H1 (cell line): ENCODE results near the gene SLC6A2. TPM values are rescaled to one million over a fixed set of nuclear protein-coding genes. Genes with fewer than 3 reads are reported as not detected.

Source experiments
- CTCF ChIA-PET: fragments of 300-600 bp; sonication (Branson Sonifier 250); formaldehyde crosslinking; loops from one replicate; lab custom pipeline; 2021; ENCODE audit not compliant: partially characterized antibody; lab: Charles Lee
- POLR2A ChIA-PET: fragments of 300-600 bp; sonication (Branson Sonifier 250); formaldehyde crosslinking; loops from one replicate; lab custom pipeline; 2021; ENCODE audit warnings: inconsistent platforms; ENCODE audit not compliant: partially characterized antibody; lab: Charles Lee
- DNase-seq, 2 experiments: peaks; one replicate each; pipeline versions ENCODE4 v3.0.0 to v3.0.0-alpha.2; 2010 to 2022; ENCODE audit warnings: low spot score in 2 of 2, low read depth in 1 of 2, mixed read lengths in 1 of 2
- FAIRE-seq: peaks from 2 replicates; lab custom pipeline; 2011; peaks lifted over from hg19 to GRCh38; lab: Jason Lieb, UNC
- H2AFZ ChIP-seq: 2 replicates; pipeline ENCODE4 v1.8.1; 2012; ENCODE audit warnings: low read length, inconsistent platforms
- H2AK5ac ChIP-seq: 2 replicates; pipeline ENCODE4 v1.6.1; 2013; ENCODE audit warnings: low read depth, low read length
- H2BK120ac ChIP-seq: replicated peaks from 2 replicates; pipeline ENCODE3; 2013; ENCODE audit warnings: low read depth, low read length, inconsistent platforms
- H2BK12ac ChIP-seq: 2 replicates; pipeline ENCODE4 v1.6.1; 2013; ENCODE audit warnings: low read depth, low read length
- H2BK15ac ChIP-seq: 2 replicates; pipeline ENCODE4 v1.6.1; 2013; ENCODE audit warnings: low read length
- H2BK20ac ChIP-seq: 2 replicates; pipeline ENCODE4 v1.6.1; 2013; ENCODE audit warnings: low read length
- H2BK5ac ChIP-seq: 2 replicates; pipeline ENCODE4 v1.6.1; 2013; ENCODE audit warnings: low read depth, low read length
- H3K14ac ChIP-seq: 2 replicates; pipeline ENCODE4 v1.6.1; 2013; ENCODE audit warnings: inconsistent platforms; ENCODE audit not compliant: insufficient read length
- H3K18ac ChIP-seq: 2 replicates; pipeline ENCODE4 v1.6.1; 2013; ENCODE audit warnings: low read length; ENCODE audit errors: extremely low read depth
- H3K23ac ChIP-seq: 2 replicates; pipeline ENCODE4 v1.6.1; 2013; ENCODE audit warnings: inconsistent platforms; ENCODE audit not compliant: insufficient read length
- H3K23me2 ChIP-seq: 2 replicates; pipeline ENCODE4 v1.6.1; 2013; ENCODE audit warnings: low read depth, low read length
- H3K27ac ChIP-seq: 2 replicates; pipeline ENCODE4 v1.6.1; 2011; ENCODE audit warnings: low read depth, low read length, inconsistent platforms
- H3K27me3 ChIP-seq, 4 experiments: replicated peaks in 1 of 4; 1 replicate in 1 of 4; 2 replicates in 3 of 4; pipeline versions ENCODE4 v1.6.1 to v1.8.1; 2011 to 2013; ENCODE audit warnings: low read length in 3 of 4, mild to moderate bottlenecking in 3 of 4, inconsistent platforms in 2 of 4, mixed read lengths in 2 of 4, moderate library complexity in 1 of 4; ENCODE audit not compliant: control insufficient read depth in 3 of 4, insufficient read depth in 3 of 4; ENCODE audit errors: extremely low read depth in 1 of 4
- H3K36me3 ChIP-seq, 4 experiments: 2 replicates each; pipeline versions ENCODE4 v1.6.1 to v1.8.1; 2011 to 2013; ENCODE audit warnings: mild to moderate bottlenecking in 4 of 4, low read length in 3 of 4, moderate library complexity in 2 of 4, control low read depth in 1 of 4, inconsistent platforms in 1 of 4; ENCODE audit not compliant: insufficient read depth in 4 of 4, control insufficient read depth in 2 of 4
- H3K4ac ChIP-seq: replicated peaks from 2 replicates; pipeline ENCODE3; 2013; ENCODE audit warnings: low read length, low read depth, mixed read lengths, inconsistent platforms; ENCODE audit not compliant: insufficient read length
- H3K4me1 ChIP-seq, 4 experiments: replicated peaks in 1 of 4; 1 replicate in 1 of 4; 2 replicates in 3 of 4; pipeline versions ENCODE4 v1.6.1 to v1.8.1; 2011 to 2013; ENCODE audit warnings: low read length in 3 of 4, inconsistent platforms in 2 of 4, mixed read lengths in 1 of 4; ENCODE audit not compliant: insufficient read depth in 4 of 4, control insufficient read depth in 3 of 4
- H3K4me2 ChIP-seq, 2 experiments: 2 replicates each; pipeline versions ENCODE4 v1.6.1 to v1.8.1; 2011 to 2013; ENCODE audit warnings: low read depth in 2 of 2, low read length in 2 of 2, control low read depth in 1 of 2, inconsistent platforms in 1 of 2, mild to moderate bottlenecking in 1 of 2; ENCODE audit not compliant: insufficient read depth in 1 of 2
- H3K4me3 ChIP-seq, 4 experiments: fragments of 200-600, 300-600 bp in 1 of 4; sonication (generic), shearing (Covaris generic), sonication (Bioruptor Twin) in 1 of 4; 2 replicates each; pipeline versions ENCODE4 v1.5.1 to v1.8.1; 2011 to 2016; ENCODE audit warnings: low read length in 4 of 4, low read depth in 3 of 4, control low read depth in 2 of 4, inconsistent platforms in 2 of 4, mild to moderate bottlenecking in 2 of 4, mixed read lengths in 1 of 4, moderate library complexity in 1 of 4; ENCODE audit not compliant: insufficient read depth in 2 of 4; ENCODE audit errors: extremely low read depth in 1 of 4
- H3K56ac ChIP-seq: replicated peaks from 2 replicates; pipeline ENCODE3; 2013; ENCODE audit warnings: low read depth, mild to moderate bottlenecking, mixed read lengths, low read length, inconsistent platforms; ENCODE audit not compliant: insufficient read length
- H3K79me1 ChIP-seq: 2 replicates; pipeline ENCODE4 v1.6.1; 2013; ENCODE audit warnings: low read depth, low read length, control low read depth
- H3K79me2 ChIP-seq, 2 experiments: 2 replicates each; pipeline versions ENCODE4 v1.6.1 to v1.8.1; 2012 to 2013; ENCODE audit warnings: low read length in 2 of 2, mild to moderate bottlenecking in 2 of 2, inconsistent platforms in 1 of 2; ENCODE audit not compliant: insufficient read depth in 2 of 2, control insufficient read depth in 1 of 2
- H3K9ac ChIP-seq, 4 experiments: replicated peaks in 1 of 4; 1 replicate in 1 of 4; 2 replicates in 3 of 4; pipeline versions ENCODE4 v1.6.1 to v1.8.1; 2011 to 2013; ENCODE audit warnings: low read depth in 3 of 4, low read length in 3 of 4, control low read depth in 2 of 4, mild to moderate bottlenecking in 2 of 4, moderate library complexity in 2 of 4, inconsistent platforms in 1 of 4; ENCODE audit errors: extremely low read depth in 1 of 4
- H3K9me3 ChIP-seq, 2 experiments: 2 replicates each; pipeline versions ENCODE4 v1.6.1 to v1.8.1; 2012 to 2013; ENCODE audit warnings: mild to moderate bottlenecking in 2 of 2, moderate library complexity in 2 of 2, control low read depth in 1 of 2, inconsistent platforms in 1 of 2, low read depth in 1 of 2, low read length in 1 of 2, mixed read lengths in 1 of 2; ENCODE audit not compliant: insufficient read depth in 2 of 2
- H4K20me1 ChIP-seq, 2 experiments: replicated peaks in 1 of 2; 2 replicates each; pipeline versions ENCODE3 to v1.8.1; 2011 to 2013; ENCODE audit warnings: inconsistent platforms in 2 of 2, low read length in 2 of 2, mild to moderate bottlenecking in 1 of 2; ENCODE audit not compliant: insufficient read depth in 2 of 2, control insufficient read depth in 1 of 2
- H4K5ac ChIP-seq: 2 replicates; pipeline ENCODE4 v1.6.1; 2013; ENCODE audit warnings: low read length, low read depth, mixed read lengths, inconsistent platforms; ENCODE audit not compliant: insufficient read length
- H4K8ac ChIP-seq: 2 replicates; pipeline ENCODE4 v1.8.0; 2013; ENCODE audit warnings: mild to moderate bottlenecking, moderate library complexity, low read length, inconsistent platforms; ENCODE audit not compliant: insufficient read depth; ENCODE audit errors: extremely low read depth
- H4K91ac ChIP-seq: replicated peaks from 2 replicates; pipeline ENCODE3; 2013; ENCODE audit warnings: low read length, mixed read lengths, inconsistent platforms; ENCODE audit not compliant: insufficient read length
- BACH1 ChIP-seq: IDR thresholded peaks from 2 replicates; pipeline ENCODE4 v1.6.1; 2012; ENCODE audit warnings: low read length, improper control_type of control experiment
- BCL11A ChIP-seq, 2 experiments: IDR thresholded peaks; one replicate each; pipeline ENCODE4 v1.6.1; 2011; ENCODE audit warnings: low read depth in 2 of 2, low read length in 2 of 2, mild to moderate bottlenecking in 2 of 2
- BRCA1 ChIP-seq: IDR thresholded peaks from 2 replicates; pipeline ENCODE4 v1.6.1; 2012; ENCODE audit warnings: low read depth, low read length, improper control_type of control experiment
- CEBPB ChIP-seq: IDR thresholded peaks from 2 replicates; pipeline ENCODE4 v1.6.1; 2012; ENCODE audit warnings: low read depth, low read length
- GABPA ChIP-seq: IDR thresholded peaks from 2 replicates; pipeline ENCODE4 v1.6.1; 2011; ENCODE audit warnings: mild to moderate bottlenecking, low read length, moderate library complexity, borderline replicate concordance; ENCODE audit not compliant: insufficient read depth
- HDAC2 ChIP-seq, 2 experiments: fragments of 300-600 bp in 1 of 2; sonication (generic) in 1 of 2; IDR thresholded peaks; 2 replicates each; pipeline ENCODE4 v1.6.1; 2011 to 2012; ENCODE audit warnings: low read depth in 2 of 2, low read length in 2 of 2, mild to moderate bottlenecking in 2 of 2, moderate library complexity in 2 of 2, borderline replicate concordance in 1 of 2, inconsistent platforms in 1 of 2
- POU5F1 ChIP-seq: IDR thresholded peaks from 2 replicates; pipeline ENCODE4 v1.6.1; 2011; ENCODE audit warnings: low read depth, mild to moderate bottlenecking, low read length, moderate library complexity
- SIX5 ChIP-seq: IDR thresholded peaks from 2 replicates; pipeline ENCODE4 v1.6.1; 2011; ENCODE audit warnings: mild to moderate bottlenecking, low read depth, low read length
- SP1 ChIP-seq: IDR thresholded peaks from 2 replicates; pipeline ENCODE4 v1.6.1; 2011; ENCODE audit warnings: low read depth, low read length
- WGBS, 2 experiments: shearing (Covaris generic) in 1 of 2; methylation state at CpG; one replicate each; pipeline versions ENCODE4 v1.1.6 to v1.1.7; 2013 to 2015; ENCODE audit warnings: low lambda C conversion rate in 2 of 2, mixed read lengths in 2 of 2, inconsistent platforms in 1 of 2, low coverage in 1 of 2, missing lambda C conversion rate in 1 of 2; ENCODE audit not compliant: insufficient replicate concordance in 2 of 2, insufficient coverage in 1 of 2, insufficient read length in 1 of 2; ENCODE audit errors: extremely low coverage in 1 of 2, missing lambda C conversion rate in 1 of 2; 5-methylcytosine and 5-hydroxymethylcytosine counted together
- polyA plus RNA-seq, 7 experiments: library from polyadenylated mRNA; depleted of rRNA in 3 of 7; stranded (reverse) in 5 of 7; unstranded in 2 of 7; fragments of >200 nt in 5 of 7; fragments of 200-250 nt in 2 of 7; gene quantifications; 1 replicate in 5 of 7; 2 replicates in 1 of 7; 4 replicates in 1 of 7; pipeline versions ENCODE4 v1.2.1 to v1.2.3, GENCODE V29; 2011 to 2013; ENCODE audit warnings: missing spikeins in 2 of 7, mixed read lengths in 2 of 7
- total RNA-seq: library from RNA; stranded (reverse); fragmentation: NEBNext Ultra II Directional; extraction: Animal tissue kit (Norgen Biotek cat#: 25700); gene quantifications from 2 replicates; pipeline ENCODE4 v1.2.1, GENCODE V29; 2021

The SLC6A2 gene
- total and polyA plus RNA-seq, 2 of the 8 experiments (the other 6 are each of a cell fraction or from before 2014, with no cell fraction given), result 0.35 TPM; not detected in 1

GRCh38 chr16:55642611-55643010 is 13.2 kb upstream of the SLC6A2 start:
- no peaks in the 10 kb centered on the region for H3K79me2 ChIP-seq
- no peaks in the 10 kb centered on the region for H3K36me3 ChIP-seq
- H3K23me2 ChIP-seq, result 0 out of 2 replicates have a peak, but pooled peaks cover 3% of the 10 kb centered on the region
- no peak overlapping the region for H2BK120ac ChIP-seq
- no peak overlapping the region for H2AK5ac ChIP-seq
- H2BK15ac ChIP-seq, result no peak overlapping the region
- ChIA-PET POLR2A (no interaction called here), CTCF (interaction anchor here (0.7 to 2.2 kb wide), 9 partner anchors 12 to 181 kb away, joined by 3 to 11 read pairs (median 3); no protein-coding TSS in a partner anchor)
- no peak overlapping the region for H2BK12ac ChIP-seq
- H3K4me1 ChIP-seq, result 0 out of 7 replicates have a peak, but pooled peaks cover 0 to 3% (median 0%) of the 10 kb centered on the region in 4 experiments
- no peak overlapping the region for H3K27ac ChIP-seq
- no peak overlapping the region for H3K4me2 ChIP-seq
- no peak overlapping the region for H3K4ac ChIP-seq
- H3K14ac ChIP-seq, result no peak overlapping the region
- no peak overlapping the region for H3K18ac ChIP-seq
- no peak overlapping the region for H2BK5ac ChIP-seq
- no peak overlapping the region for H3K56ac ChIP-seq
- H4K8ac ChIP-seq, result no peak overlapping the region
- no peaks in the 10 kb centered on the region for H4K20me1 ChIP-seq
- H3K9ac ChIP-seq, result no peak overlapping the region
- H3K23ac ChIP-seq, result no peak overlapping the region
- no peak overlapping the region for H4K5ac ChIP-seq
- H2BK20ac ChIP-seq, result no peak overlapping the region
- FAIRE-seq, result no peak
- H3K27me3 ChIP-seq, result peaks cover 0 to 2% (median 0%) of the 10 kb centered on the region in 4 experiments; a peak in 2 of 7 replicates
- H3K4me3 ChIP-seq, result no peak overlapping the region
- TF ChIP-seq BACH1, result no peak
- no peak for TF ChIP-seq SP1
- TF ChIP-seq POU5F1, result no peak
- TF ChIP-seq GABPA, result no peak
- TF ChIP-seq SIX5, result no peak
- TF ChIP-seq BRCA1, result no peak
- TF ChIP-seq HDAC2 (IDR thresholded peaks at IDR 0.05; ENCODE audit: borderline replicate concordance in 1 of 2, low read depth in 2 of 2, low read length in 2 of 2), result no peak
- TF ChIP-seq BCL11A (IDR thresholded peaks at IDR 0.05; ENCODE audit: low read depth in 2 of 2, low read length in 2 of 2), result no peak
- TF ChIP-seq CEBPB, result no peak
- no peaks in the 10 kb centered on the region for H3K79me1 ChIP-seq
- no peaks in the 10 kb centered on the region for H3K9me3 ChIP-seq
- DNase-seq, result no peak
- WGBS, 2 experiments, result 89% methylated on average over 3 of the region's 3 CpGs; no CpG with 5 or more reads in 1 of the 2 experiments
- H4K91ac ChIP-seq, result no peak overlapping the region
- H2AFZ ChIP-seq, result no peak overlapping the region
